OCI-LY3 (cell line): ENCODE results near the gene NTSR2.

ENCODE experiments used
- H2AFZ ChIP-seq: fragments of 200-600, 300-600 bp; shearing (Covaris generic); 2 replicates; pipeline ENCODE4 v1.6.0; 2014; ENCODE audit warnings: antibody characterized with exemption, low read depth, low read length
- H3K27ac ChIP-seq: fragments of 200-600, 300-600 bp; sonication (generic); 2 replicates; pipeline ENCODE4 v1.5.1; 2014; ENCODE audit warnings: mild to moderate bottlenecking, low read length, moderate library complexity, mixed read lengths
- H3K27me3 ChIP-seq: fragments of 200-600, 300-600 bp; sonication (generic); 2 replicates; pipeline ENCODE4 v1.6.1; 2014; ENCODE audit warnings: low read depth, low read length, mixed read lengths
- H3K36me3 ChIP-seq: fragments of 200-600, 300-600 bp; sonication (generic); replicated peaks from 2 replicates; pipeline ENCODE3; 2014; ENCODE audit warnings: low read depth, low read length, mixed read lengths
- H3K4me1 ChIP-seq: fragments of 300-600, 200-600 bp; sonication (generic); 2 replicates; pipeline ENCODE4 v1.6.1; 2014; ENCODE audit warnings: low read length, mixed read lengths
- H3K4me2 ChIP-seq: fragments of 200-600, 300-600 bp; sonication (generic); 2 replicates; pipeline ENCODE4 v1.6.1; 2014; ENCODE audit warnings: low read length, mixed read lengths
- H3K4me3 ChIP-seq: fragments of 300-600, 200-600 bp; sonication (generic); 2 replicates; pipeline ENCODE4 v1.5.1; 2014; ENCODE audit warnings: antibody characterized with exemption, mild to moderate bottlenecking, low read length, moderate library complexity
- H3K79me2 ChIP-seq: fragments of 300-600, 200-600 bp; shearing (Covaris generic); 2 replicates; pipeline ENCODE4 v1.6.1; 2014; ENCODE audit warnings: mild to moderate bottlenecking, low read length, mixed read lengths
- H3K9ac ChIP-seq: fragments of 300-600, 200-600 bp; shearing (Covaris generic); 2 replicates; pipeline ENCODE4 v1.6.0; 2014; ENCODE audit warnings: mild to moderate bottlenecking, low read length, moderate library complexity
- H3K9me3 ChIP-seq: fragments of 200-600, 300-600 bp; shearing (Covaris generic); 2 replicates; pipeline ENCODE4 v1.6.1; 2014; ENCODE audit warnings: low read length, mixed read lengths; ENCODE audit not compliant: insufficient read depth
- H4K20me1 ChIP-seq: fragments of 200-600, 300-600 bp; sonication (generic); 2 replicates; pipeline ENCODE4 v1.6.1; 2016; ENCODE audit warnings: low read length, mixed read lengths; ENCODE audit not compliant: insufficient read depth
- EZH2phosphoT487 ChIP-seq: fragments of 200-600 bp; shearing (Covaris generic); IDR thresholded peaks from 2 replicates; pipeline ENCODE4 v1.6.1; 2018; ENCODE audit warnings: antibody characterized with exemption, mixed run types, low read depth
- TF ChIP-seq, protein P1 (sequence below): fragments of 200-600, 300-600 bp; sonication (generic); IDR thresholded peaks from 2 replicates; pipeline ENCODE4 v1.5.1; 2014; ENCODE audit warnings: antibody characterized with exemption, low read length, low read depth

NTSR2 gene

DNA sequence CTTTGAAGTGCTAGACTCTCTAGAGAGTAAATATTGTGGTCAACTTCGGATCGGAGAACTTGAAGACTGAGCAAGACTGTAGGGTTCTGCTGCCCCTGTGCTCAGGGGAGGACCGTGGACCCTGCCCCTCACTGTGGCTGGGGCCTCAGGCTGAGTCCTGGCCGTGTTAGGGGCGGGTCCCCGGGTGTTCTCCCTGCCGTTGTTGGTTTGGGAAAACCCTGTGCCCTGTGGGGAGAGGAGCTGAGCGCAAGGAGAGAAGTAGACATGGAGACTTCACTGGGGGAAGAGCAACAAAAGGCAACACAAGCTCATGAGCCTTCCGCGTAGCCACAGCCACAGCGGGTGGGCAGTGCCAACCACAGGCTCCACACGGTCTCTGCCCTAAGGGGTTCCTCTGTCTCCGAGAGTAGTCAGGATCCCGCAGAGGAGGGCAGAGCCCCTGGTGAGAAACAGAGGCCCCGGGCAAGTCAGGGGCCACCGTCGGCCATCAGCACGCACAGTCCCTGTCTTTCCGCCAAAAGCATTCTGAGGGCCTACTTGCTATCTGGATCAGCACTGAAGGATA is 53.1 kb downstream of the NTSR2 start:
- Histone ChIP-seq H3K27me3 (no peaks in the 10 kb centered on the region), H3K79me2 (no peaks in the 10 kb centered on the region), H3K36me3 (no peaks in the 10 kb centered on the region), H3K9me3 (no peaks in the 10 kb centered on the region), H4K20me1 (no peaks in the 10 kb centered on the region), H3K4me3 (no peak overlapping the region), H3K27ac (no peak overlapping the region), H3K4me1 (no peaks in the 10 kb centered on the region), H2AFZ (no peak overlapping the region), H3K4me2 (no peak overlapping the region), H3K9ac (no peak overlapping the region)
- TF ChIP-seq, protein P1, sequence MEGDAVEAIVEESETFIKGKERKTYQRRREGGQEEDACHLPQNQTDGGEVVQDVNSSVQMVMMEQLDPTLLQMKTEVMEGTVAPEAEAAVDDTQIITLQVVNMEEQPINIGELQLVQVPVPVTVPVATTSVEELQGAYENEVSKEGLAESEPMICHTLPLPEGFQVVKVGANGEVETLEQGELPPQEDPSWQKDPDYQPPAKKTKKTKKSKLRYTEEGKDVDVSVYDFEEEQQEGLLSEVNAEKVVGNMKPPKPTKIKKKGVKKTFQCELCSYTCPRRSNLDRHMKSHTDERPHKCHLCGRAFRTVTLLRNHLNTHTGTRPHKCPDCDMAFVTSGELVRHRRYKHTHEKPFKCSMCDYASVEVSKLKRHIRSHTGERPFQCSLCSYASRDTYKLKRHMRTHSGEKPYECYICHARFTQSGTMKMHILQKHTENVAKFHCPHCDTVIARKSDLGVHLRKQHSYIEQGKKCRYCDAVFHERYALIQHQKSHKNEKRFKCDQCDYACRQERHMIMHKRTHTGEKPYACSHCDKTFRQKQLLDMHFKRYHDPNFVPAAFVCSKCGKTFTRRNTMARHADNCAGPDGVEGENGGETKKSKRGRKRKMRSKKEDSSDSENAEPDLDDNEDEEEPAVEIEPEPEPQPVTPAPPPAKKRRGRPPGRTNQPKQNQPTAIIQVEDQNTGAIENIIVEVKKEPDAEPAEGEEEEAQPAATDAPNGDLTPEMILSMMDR: no peak
- no peak for TF ChIP-seq EZH2phosphoT487

GRCh38 chr2:11616097-11616687 is 53.8 kb downstream of the NTSR2 start:
- H3K27me3 ChIP-seq: no peaks in the 10 kb centered on the region
- H3K9me3 ChIP-seq: no peaks in the 10 kb centered on the region
- H4K20me1 ChIP-seq: no peaks in the 10 kb centered on the region
- H3K4me3 ChIP-seq: no peak overlapping the region
- TF ChIP-seq EZH2phosphoT487: no peak
- TF ChIP-seq, protein P1: no peak
- H3K79me2 ChIP-seq: no peaks in the 10 kb centered on the region
- no peak overlapping the region for H3K27ac ChIP-seq
- H3K4me2 ChIP-seq: no peak overlapping the region
- no peaks in the 10 kb centered on the region for H3K36me3 ChIP-seq
- H2AFZ ChIP-seq: no peak overlapping the region
- H3K4me1 ChIP-seq: no peaks in the 10 kb centered on the region
- H3K9ac ChIP-seq: no peak overlapping the region

- H3K4me2 ChIP-seq: no peak overlapping the region
- H4K20me1 ChIP-seq: no peaks in the 10 kb centered on the region
- H3K9me3 ChIP-seq: no peaks in the 10 kb centered on the region
- H3K9ac ChIP-seq: no peak overlapping the region
- no peaks in the 10 kb centered on the region for H3K4me1 ChIP-seq
- H2AFZ ChIP-seq: no peak overlapping the region
- TF ChIP-seq, protein P1: no peak
- no peak for TF ChIP-seq EZH2phosphoT487
- no peak overlapping the region for H3K4me3 ChIP-seq
- H3K27ac ChIP-seq: no peak overlapping the region
- no peaks in the 10 kb centered on the region for H3K79me2 ChIP-seq
- no peaks in the 10 kb centered on the region for H3K27me3 ChIP-seq
- H3K36me3 ChIP-seq: no peaks in the 10 kb centered on the region
Observed at GRCh38 chr2:11615209-11615608, 54.8 kb downstream of the NTSR2 start.

GRCh38 chr2:11613297-11613696 is 56.7 kb downstream of the NTSR2 start:
- H3K27ac ChIP-seq: no peak overlapping the region
- no peaks in the 10 kb centered on the region for H3K4me1 ChIP-seq
- no peak overlapping the region for H2AFZ ChIP-seq
- H3K79me2 ChIP-seq: no peaks in the 10 kb centered on the region
- no peak overlapping the region for H3K9ac ChIP-seq
- H3K4me3 ChIP-seq: no peak overlapping the region
- no peak for TF ChIP-seq EZH2phosphoT487
- TF ChIP-seq, protein P1: no peak
- H3K36me3 ChIP-seq: no peaks in the 10 kb centered on the region
- H3K27me3 ChIP-seq: no peaks in the 10 kb centered on the region
- no peaks in the 10 kb centered on the region for H3K9me3 ChIP-seq
- no peak overlapping the region for H3K4me2 ChIP-seq
- H4K20me1 ChIP-seq: no peaks in the 10 kb centered on the region
